ENCODE data around the gene DPYSL5. TPM values are rescaled to one million over a fixed set of nuclear protein-coding genes. Genes with fewer than 3 reads are reported as not detected.

The DPYSL5 gene
- total RNA-seq, 1 donor from 2014 or later, result not detected

DNA sequence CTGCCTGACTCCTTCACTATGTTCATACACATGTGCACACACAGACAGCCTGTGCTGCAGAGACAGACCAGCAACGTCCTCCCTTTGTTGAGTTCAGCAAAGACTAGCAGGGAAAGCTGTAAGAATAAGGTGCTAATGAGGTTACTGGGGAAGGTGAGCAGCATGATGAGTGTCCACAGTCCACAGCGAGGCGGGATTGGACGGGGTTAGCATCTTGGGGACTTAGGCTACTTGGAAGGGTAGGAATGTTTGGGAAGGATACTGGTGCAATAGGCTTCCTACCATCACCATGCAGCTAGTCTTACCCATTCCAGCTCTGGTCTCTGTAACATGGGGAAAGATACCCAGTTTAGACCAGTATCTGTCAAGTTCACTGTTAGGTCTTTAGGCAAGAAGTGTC lies 41.9 kb downstream of the DPYSL5 start:
- TF ChIP-seq, protein P1, sequence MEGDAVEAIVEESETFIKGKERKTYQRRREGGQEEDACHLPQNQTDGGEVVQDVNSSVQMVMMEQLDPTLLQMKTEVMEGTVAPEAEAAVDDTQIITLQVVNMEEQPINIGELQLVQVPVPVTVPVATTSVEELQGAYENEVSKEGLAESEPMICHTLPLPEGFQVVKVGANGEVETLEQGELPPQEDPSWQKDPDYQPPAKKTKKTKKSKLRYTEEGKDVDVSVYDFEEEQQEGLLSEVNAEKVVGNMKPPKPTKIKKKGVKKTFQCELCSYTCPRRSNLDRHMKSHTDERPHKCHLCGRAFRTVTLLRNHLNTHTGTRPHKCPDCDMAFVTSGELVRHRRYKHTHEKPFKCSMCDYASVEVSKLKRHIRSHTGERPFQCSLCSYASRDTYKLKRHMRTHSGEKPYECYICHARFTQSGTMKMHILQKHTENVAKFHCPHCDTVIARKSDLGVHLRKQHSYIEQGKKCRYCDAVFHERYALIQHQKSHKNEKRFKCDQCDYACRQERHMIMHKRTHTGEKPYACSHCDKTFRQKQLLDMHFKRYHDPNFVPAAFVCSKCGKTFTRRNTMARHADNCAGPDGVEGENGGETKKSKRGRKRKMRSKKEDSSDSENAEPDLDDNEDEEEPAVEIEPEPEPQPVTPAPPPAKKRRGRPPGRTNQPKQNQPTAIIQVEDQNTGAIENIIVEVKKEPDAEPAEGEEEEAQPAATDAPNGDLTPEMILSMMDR (IDR thresholded peaks at IDR 0.05), result no peak
- Mint-ChIP-seq H3K4me3 (no peak overlapping the region), H3K27ac (no peak overlapping the region), H3K36me3 (ENCODE audit: low read depth) (no peaks in the 10 kb centered on the region), H3K4me1 (peaks cover 10% of the 10 kb centered on the region), H3K27me3 (peaks cover 3% of the 10 kb centered on the region), H3K9me3 (no peaks in the 10 kb centered on the region)
- POLR2A ChIA-PET, result no interaction called here
- ATAC-seq (ENCODE audit: low read depth), result no peak
- CTCF ChIA-PET, result no interaction called here
- DNase-seq, result no peak
- intact Hi-C loops (cut with micrococcal nuclease), result no loop called here

DNA sequence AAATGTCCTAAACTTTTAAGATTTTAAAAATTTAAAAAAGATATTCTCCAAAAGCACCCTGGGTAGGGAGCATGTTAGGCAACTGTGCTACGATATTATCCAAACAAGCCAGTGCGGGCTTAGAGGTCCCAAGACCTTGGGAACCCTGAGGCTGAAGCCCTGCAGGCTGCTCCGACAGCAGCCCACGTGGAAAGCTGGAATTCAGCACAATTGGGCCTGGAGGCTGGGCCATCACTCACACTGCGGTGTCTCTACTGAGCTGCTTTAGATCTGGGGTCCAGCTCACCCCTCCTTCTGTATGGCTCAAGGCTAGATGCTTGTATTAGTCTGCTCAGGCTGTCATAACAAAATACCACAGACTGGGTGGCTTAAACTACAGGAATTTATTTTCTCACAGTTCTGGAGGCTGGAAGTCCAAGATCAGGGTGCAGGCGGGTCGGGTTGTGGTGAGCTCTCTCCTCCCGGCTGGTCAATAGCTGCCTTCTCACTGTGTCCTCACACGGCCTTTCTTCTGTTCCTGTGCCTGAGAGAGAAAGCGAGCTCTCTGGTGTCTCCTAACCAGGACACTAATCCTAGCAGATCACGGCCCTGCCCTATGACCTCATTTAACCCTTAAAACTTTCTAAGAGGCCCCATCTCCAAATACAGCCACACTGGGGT lies 42.5 kb downstream of the DPYSL5 start:
- no peaks in the 10 kb centered on the region for H3K9me3 Mint-ChIP-seq

DNA sequence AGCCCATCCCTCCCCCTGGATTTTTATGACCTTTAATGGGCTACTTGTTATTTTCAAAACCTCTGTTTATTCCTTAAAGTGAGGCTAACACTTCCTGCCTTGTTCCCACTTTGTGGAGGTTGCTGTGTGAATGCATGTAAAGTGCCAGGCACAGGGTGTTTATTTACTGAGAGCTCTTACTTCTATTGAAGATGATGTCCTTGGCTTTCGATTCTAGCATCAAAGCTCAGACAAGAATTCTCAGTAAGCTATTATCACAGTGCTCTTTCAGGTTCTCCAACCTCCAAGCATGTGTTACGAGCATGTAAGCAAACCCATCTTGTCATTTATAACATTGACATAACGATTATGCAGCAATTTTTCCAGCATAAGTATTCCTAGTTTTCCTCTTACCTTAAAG lies 44.2 kb downstream of the DPYSL5 start:
- Mint-ChIP-seq H3K4me3 (no peak overlapping the region), H3K36me3 (ENCODE audit: low read depth) (no peaks in the 10 kb centered on the region), H3K27ac (no peak overlapping the region), H3K4me1 (peaks cover 3% of the 10 kb centered on the region), H3K27me3 (peaks cover 7% of the 10 kb centered on the region), H3K9me3 (no peaks in the 10 kb centered on the region)
- ChIA-PET POLR2A (interaction anchor here (0.7 kb wide), 1 partner anchor 737 kb away, joined by 7 read pairs; no protein-coding TSS in a partner anchor), CTCF (no interaction called here)
- ATAC-seq (ENCODE audit: low read depth), result no peak
- intact Hi-C loops (cut with micrococcal nuclease), result no loop called here
- DNase-seq, result no peak
- TF ChIP-seq, protein P1 (IDR thresholded peaks at IDR 0.05), result no peak

More for the DNA sequence above, 42.5 kb downstream of the DPYSL5 start:
- Mint-ChIP-seq H3K27me3 (peaks cover 3% of the 10 kb centered on the region), H3K4me3 (no peak overlapping the region), H3K36me3 (ENCODE audit: low read depth) (no peaks in the 10 kb centered on the region), H3K4me1 (peaks cover 10% of the 10 kb centered on the region), H3K27ac (no peak overlapping the region)
- TF ChIP-seq, protein P1 (IDR thresholded peaks at IDR 0.05), result no peak
- ChIA-PET POLR2A (no interaction called here), CTCF (no interaction called here)
- DNase-seq (no peak), ATAC-seq (ENCODE audit: low read depth) (no peak)
- intact Hi-C loops (cut with micrococcal nuclease), result no loop called here

DNA sequence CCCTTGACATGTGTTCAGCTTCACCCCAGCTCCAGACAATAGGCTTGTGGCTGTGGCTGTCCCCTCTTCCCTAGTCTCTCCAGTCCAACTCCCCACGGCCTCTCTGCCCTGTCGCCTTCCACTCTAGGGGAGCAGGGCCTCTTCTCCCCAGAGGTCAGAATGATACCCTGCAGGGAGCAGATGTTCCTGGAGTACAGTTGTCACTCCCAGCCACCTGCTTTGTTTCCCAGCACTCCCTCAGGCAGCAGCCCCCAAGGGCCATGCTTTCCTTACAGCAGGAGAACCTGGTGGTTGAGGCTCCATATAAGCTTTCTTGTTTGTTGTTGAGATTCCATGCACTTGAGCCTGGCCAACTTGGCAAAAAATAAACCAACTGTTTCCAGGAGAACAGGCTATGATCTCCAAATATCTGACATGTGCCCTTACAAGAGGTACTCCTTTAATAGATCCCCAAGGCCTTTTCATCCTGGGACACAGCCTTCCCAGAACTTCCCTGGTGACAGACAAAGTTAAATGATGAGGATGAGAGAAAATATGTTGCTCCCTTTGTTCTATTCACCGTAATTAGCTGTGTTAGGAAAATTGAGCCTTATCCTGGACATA lies 45.1 kb downstream of the DPYSL5 start:
- ChIA-PET CTCF (no interaction called here), POLR2A (no interaction called here)
- no peak overlapping the region for H3K4me3 Mint-ChIP-seq
- peaks cover 14% of the 10 kb centered on the region for H3K27me3 Mint-ChIP-seq
- DNase-seq (no peak), ATAC-seq (ENCODE audit: low read depth) (no peak)
- no peaks in the 10 kb centered on the region for H3K9me3 Mint-ChIP-seq
- TF ChIP-seq, protein P1 (IDR thresholded peaks at IDR 0.05), result no peak
- H3K4me1 Mint-ChIP-seq, result no peaks in the 10 kb centered on the region
- intact Hi-C loops (cut with micrococcal nuclease), result no loop called here
- no peak overlapping the region for H3K27ac Mint-ChIP-seq
- H3K36me3 Mint-ChIP-seq (ENCODE audit: low read depth), result no peaks in the 10 kb centered on the region

DNA sequence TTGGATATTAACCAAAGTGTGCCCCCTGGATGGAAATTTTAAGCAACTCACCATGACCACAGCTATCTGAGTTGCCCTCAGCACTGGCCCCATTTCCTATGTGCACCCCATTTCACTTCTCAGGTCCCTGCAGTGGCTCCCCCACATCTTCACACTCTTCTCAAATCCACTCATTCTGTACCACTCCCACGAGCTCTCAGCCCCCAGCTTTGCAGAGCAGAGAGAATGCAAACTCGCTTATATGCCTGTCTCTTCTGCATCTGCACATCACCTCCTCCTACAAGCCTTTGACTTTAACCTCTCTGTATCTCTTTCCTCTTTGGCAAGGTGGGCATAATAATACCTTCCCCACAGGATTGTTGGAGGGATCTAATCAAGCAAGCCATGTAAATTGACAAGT lies 46.2 kb downstream of the DPYSL5 start:
- Mint-ChIP-seq H3K27me3 (peaks cover 14% of the 10 kb centered on the region), H3K27ac (no peak overlapping the region), H3K4me1 (no peaks in the 10 kb centered on the region), H3K36me3 (ENCODE audit: low read depth) (no peaks in the 10 kb centered on the region), H3K4me3 (no peak overlapping the region), H3K9me3 (no peaks in the 10 kb centered on the region)
- ChIA-PET POLR2A (no interaction called here), CTCF (no interaction called here)
- DNase-seq (no peak), ATAC-seq (ENCODE audit: low read depth) (no peak)
- intact Hi-C loops (cut with micrococcal nuclease), result no loop called here
- TF ChIP-seq, protein P1 (IDR thresholded peaks at IDR 0.05), result no peak
